ENCODE results near the gene SPEM3. TPM values are rescaled to one million over a fixed set of nuclear protein-coding genes. Genes with fewer than 3 reads are reported as not detected.

The SPEM3 gene
- total RNA-seq, 1 donor from 2014 or later, result not detected

GRCh38 chr17:7464081-7464480, 35.4 kb downstream of the SPEM3 start:
- peaks cover 21% of the 10 kb centered on the region for H4K20me1 ChIP-seq (ENCODE audit: low read depth)
- TF ChIP-seq EZH2phosphoT487 (IDR thresholded peaks at IDR 0.05) (no peak), EZH2 (IDR thresholded peaks at IDR 0.05) (no peak), CTCF (IDR thresholded peaks at IDR 0.05) (no peak)
- no peak overlapping the region for H3K9ac ChIP-seq
- H3K27me3 ChIP-seq, result no peaks in the 10 kb centered on the region
- H3F3A ChIP-seq (ENCODE audit: low read depth), result peaks cover 16% of the 10 kb centered on the region
- H3K4me2 ChIP-seq, result no peak overlapping the region
- H3K36me3 ChIP-seq, result no peaks in the 10 kb centered on the region
- no peaks in the 10 kb centered on the region for H3K79me2 ChIP-seq (ENCODE audit: low read depth)
- no peaks in the 10 kb centered on the region for H3K9me3 ChIP-seq (ENCODE audit: low read depth)
- Mint-ChIP-seq H3K9me3 (no peaks in the 10 kb centered on the region), H3K36me3 (peaks cover 14% of the 10 kb centered on the region), H3K27ac (no peak overlapping the region), H3K4me1 (peaks cover 30% of the 10 kb centered on the region), H3K27me3 (ENCODE audit: insufficient read depth, low read depth) (peaks cover 13% of the 10 kb centered on the region), H3K4me3 (no peak overlapping the region)
- H3K4me3 ChIP-seq, result no peak overlapping the region
- no peak for DNase-seq (ENCODE audit: low spot score)
- H2AFZ ChIP-seq (replicated peaks), result no peak overlapping the region
- peaks cover 10% of the 10 kb centered on the region for H3K4me1 ChIP-seq
- H3K27ac ChIP-seq, result no peak overlapping the region

GRCh38 chr17:7465597-7466275, 37.1 kb downstream of the SPEM3 start:
- no peak overlapping the region for H3K9ac ChIP-seq
- Mint-ChIP-seq H3K27me3 (ENCODE audit: insufficient read depth, low read depth) (peaks cover 13% of the 10 kb centered on the region), H3K9me3 (no peaks in the 10 kb centered on the region), H3K4me3 (no peak overlapping the region), H3K4me1 (peaks cover 30% of the 10 kb centered on the region), H3K27ac (peak overlapping the region; percentile 50), H3K36me3 (peaks cover 12% of the 10 kb centered on the region)
- H3K36me3 ChIP-seq, result no peaks in the 10 kb centered on the region
- no peaks in the 10 kb centered on the region for H3K79me2 ChIP-seq (ENCODE audit: low read depth)
- DNase-seq (ENCODE audit: low spot score), result no peak
- no peaks in the 10 kb centered on the region for H3K9me3 ChIP-seq (ENCODE audit: low read depth)
- no peak overlapping the region for H3K4me2 ChIP-seq
- no peaks in the 10 kb centered on the region for H3K27me3 ChIP-seq
- H3K4me3 ChIP-seq, result no peak overlapping the region
- no peak for TF ChIP-seq EZH2 (IDR thresholded peaks at IDR 0.05)
- no peak for TF ChIP-seq CTCF (IDR thresholded peaks at IDR 0.05)
- H2AFZ ChIP-seq (replicated peaks), result no peak overlapping the region
- H3F3A ChIP-seq (ENCODE audit: low read depth), result peaks cover 8% of the 10 kb centered on the region
- no peak overlapping the region for H3K27ac ChIP-seq
- peaks cover 10% of the 10 kb centered on the region for H3K4me1 ChIP-seq
- peaks cover 24% of the 10 kb centered on the region for H4K20me1 ChIP-seq (ENCODE audit: low read depth)

- peaks cover 6% of the 10 kb centered on the region for H3K4me1 ChIP-seq
- TF ChIP-seq EZH2phosphoT487 (IDR thresholded peaks at IDR 0.05) (no peak), CTCF (IDR thresholded peaks at IDR 0.05) (no peak), EZH2 (IDR thresholded peaks at IDR 0.05) (no peak)
Observed at GRCh38 chr17:7466318-7466638, 37.6 kb downstream of the SPEM3 start.

More at GRCh38 chr17:7466318-7466638, 37.6 kb downstream of the SPEM3 start:
- Histone ChIP-seq H3K9ac (no peak overlapping the region), H3K79me2 (ENCODE audit: low read depth) (peaks cover 4% of the 10 kb centered on the region), H3K27ac (no peak overlapping the region), H3K27me3 (no peaks in the 10 kb centered on the region), H3K4me2 (no peak overlapping the region), H3K36me3 (no peaks in the 10 kb centered on the region), H3K4me3 (no peak overlapping the region), H3F3A (ENCODE audit: low read depth) (peaks cover 4% of the 10 kb centered on the region), H3K9me3 (ENCODE audit: low read depth) (no peaks in the 10 kb centered on the region), H2AFZ (replicated peaks) (no peak overlapping the region), H4K20me1 (ENCODE audit: low read depth) (peaks cover 21% of the 10 kb centered on the region)
- Mint-ChIP-seq H3K27me3 (ENCODE audit: insufficient read depth, low read depth) (peaks cover 9% of the 10 kb centered on the region), H3K4me1 (peaks cover 28% of the 10 kb centered on the region), H3K9me3 (no peaks in the 10 kb centered on the region), H3K4me3 (no peak overlapping the region), H3K27ac (no peak overlapping the region), H3K36me3 (peaks cover 9% of the 10 kb centered on the region)
- DNase-seq (ENCODE audit: low spot score), result no peak
